H1 (cell line): Measurements from ENCODE around the gene AP1S3. TPM values are rescaled to one million over a fixed set of nuclear protein-coding genes. Genes with fewer than 3 reads are reported as not detected.
A peak's percentile ranks its signal among the peaks of the same experiment; 100 is the strongest.

Source experiments
- CTCF ChIA-PET: fragments of 300-600 bp; sonication (Branson Sonifier 250); formaldehyde crosslinking; loops from one replicate; lab custom pipeline; 2021; ENCODE audit not compliant: partially characterized antibody; lab: Charles Lee
- POLR2A ChIA-PET: fragments of 300-600 bp; sonication (Branson Sonifier 250); formaldehyde crosslinking; loops from one replicate; lab custom pipeline; 2021; ENCODE audit warnings: inconsistent platforms; ENCODE audit not compliant: partially characterized antibody; lab: Charles Lee
- DNase-seq, 2 experiments: peaks; one replicate each; pipeline versions ENCODE4 v3.0.0 to v3.0.0-alpha.2; 2010 to 2022; ENCODE audit warnings: low spot score in 2 of 2, low read depth in 1 of 2, mixed read lengths in 1 of 2
- FAIRE-seq: peaks from 2 replicates; lab custom pipeline; 2011; peaks lifted over from hg19 to GRCh38; lab: Jason Lieb, UNC
- H2AFZ ChIP-seq: 2 replicates; pipeline ENCODE4 v1.8.1; 2012; ENCODE audit warnings: low read length, inconsistent platforms
- H2AK5ac ChIP-seq: 2 replicates; pipeline ENCODE4 v1.6.1; 2013; ENCODE audit warnings: low read depth, low read length
- H2BK120ac ChIP-seq: replicated peaks from 2 replicates; pipeline ENCODE3; 2013; ENCODE audit warnings: low read depth, low read length, inconsistent platforms
- H2BK12ac ChIP-seq: 2 replicates; pipeline ENCODE4 v1.6.1; 2013; ENCODE audit warnings: low read depth, low read length
- H2BK15ac ChIP-seq: 2 replicates; pipeline ENCODE4 v1.6.1; 2013; ENCODE audit warnings: low read length
- H2BK20ac ChIP-seq: 2 replicates; pipeline ENCODE4 v1.6.1; 2013; ENCODE audit warnings: low read length
- H2BK5ac ChIP-seq: 2 replicates; pipeline ENCODE4 v1.6.1; 2013; ENCODE audit warnings: low read depth, low read length
- H3K14ac ChIP-seq: 2 replicates; pipeline ENCODE4 v1.6.1; 2013; ENCODE audit warnings: inconsistent platforms; ENCODE audit not compliant: insufficient read length
- H3K18ac ChIP-seq: 2 replicates; pipeline ENCODE4 v1.6.1; 2013; ENCODE audit warnings: low read length; ENCODE audit errors: extremely low read depth
- H3K23ac ChIP-seq: 2 replicates; pipeline ENCODE4 v1.6.1; 2013; ENCODE audit warnings: inconsistent platforms; ENCODE audit not compliant: insufficient read length
- H3K23me2 ChIP-seq: 2 replicates; pipeline ENCODE4 v1.6.1; 2013; ENCODE audit warnings: low read depth, low read length
- H3K27ac ChIP-seq: 2 replicates; pipeline ENCODE4 v1.6.1; 2011; ENCODE audit warnings: low read depth, low read length, inconsistent platforms
- H3K27me3 ChIP-seq, 4 experiments: replicated peaks in 1 of 4; 1 replicate in 1 of 4; 2 replicates in 3 of 4; pipeline versions ENCODE4 v1.6.1 to v1.8.1; 2011 to 2013; ENCODE audit warnings: low read length in 3 of 4, mild to moderate bottlenecking in 3 of 4, inconsistent platforms in 2 of 4, mixed read lengths in 2 of 4, moderate library complexity in 1 of 4; ENCODE audit not compliant: control insufficient read depth in 3 of 4, insufficient read depth in 3 of 4; ENCODE audit errors: extremely low read depth in 1 of 4
- H3K36me3 ChIP-seq, 4 experiments: 2 replicates each; pipeline versions ENCODE4 v1.6.1 to v1.8.1; 2011 to 2013; ENCODE audit warnings: mild to moderate bottlenecking in 4 of 4, low read length in 3 of 4, moderate library complexity in 2 of 4, control low read depth in 1 of 4, inconsistent platforms in 1 of 4; ENCODE audit not compliant: insufficient read depth in 4 of 4, control insufficient read depth in 2 of 4
- H3K4ac ChIP-seq: replicated peaks from 2 replicates; pipeline ENCODE3; 2013; ENCODE audit warnings: low read length, low read depth, mixed read lengths, inconsistent platforms; ENCODE audit not compliant: insufficient read length
- H3K4me1 ChIP-seq, 4 experiments: replicated peaks in 1 of 4; 1 replicate in 1 of 4; 2 replicates in 3 of 4; pipeline versions ENCODE4 v1.6.1 to v1.8.1; 2011 to 2013; ENCODE audit warnings: low read length in 3 of 4, inconsistent platforms in 2 of 4, mixed read lengths in 1 of 4; ENCODE audit not compliant: insufficient read depth in 4 of 4, control insufficient read depth in 3 of 4
- H3K4me2 ChIP-seq, 2 experiments: 2 replicates each; pipeline versions ENCODE4 v1.6.1 to v1.8.1; 2011 to 2013; ENCODE audit warnings: low read depth in 2 of 2, low read length in 2 of 2, control low read depth in 1 of 2, inconsistent platforms in 1 of 2, mild to moderate bottlenecking in 1 of 2; ENCODE audit not compliant: insufficient read depth in 1 of 2
- H3K4me3 ChIP-seq, 4 experiments: fragments of 200-600, 300-600 bp in 1 of 4; sonication (generic), shearing (Covaris generic), sonication (Bioruptor Twin) in 1 of 4; 2 replicates each; pipeline versions ENCODE4 v1.5.1 to v1.8.1; 2011 to 2016; ENCODE audit warnings: low read length in 4 of 4, low read depth in 3 of 4, control low read depth in 2 of 4, inconsistent platforms in 2 of 4, mild to moderate bottlenecking in 2 of 4, mixed read lengths in 1 of 4, moderate library complexity in 1 of 4; ENCODE audit not compliant: insufficient read depth in 2 of 4; ENCODE audit errors: extremely low read depth in 1 of 4
- H3K56ac ChIP-seq: replicated peaks from 2 replicates; pipeline ENCODE3; 2013; ENCODE audit warnings: low read depth, mild to moderate bottlenecking, mixed read lengths, low read length, inconsistent platforms; ENCODE audit not compliant: insufficient read length
- H3K79me1 ChIP-seq: 2 replicates; pipeline ENCODE4 v1.6.1; 2013; ENCODE audit warnings: low read depth, low read length, control low read depth
- H3K79me2 ChIP-seq, 2 experiments: 2 replicates each; pipeline versions ENCODE4 v1.6.1 to v1.8.1; 2012 to 2013; ENCODE audit warnings: low read length in 2 of 2, mild to moderate bottlenecking in 2 of 2, inconsistent platforms in 1 of 2; ENCODE audit not compliant: insufficient read depth in 2 of 2, control insufficient read depth in 1 of 2
- H3K9ac ChIP-seq, 4 experiments: replicated peaks in 1 of 4; 1 replicate in 1 of 4; 2 replicates in 3 of 4; pipeline versions ENCODE4 v1.6.1 to v1.8.1; 2011 to 2013; ENCODE audit warnings: low read depth in 3 of 4, low read length in 3 of 4, control low read depth in 2 of 4, mild to moderate bottlenecking in 2 of 4, moderate library complexity in 2 of 4, inconsistent platforms in 1 of 4; ENCODE audit errors: extremely low read depth in 1 of 4
- H3K9me3 ChIP-seq, 2 experiments: 2 replicates each; pipeline versions ENCODE4 v1.6.1 to v1.8.1; 2012 to 2013; ENCODE audit warnings: mild to moderate bottlenecking in 2 of 2, moderate library complexity in 2 of 2, control low read depth in 1 of 2, inconsistent platforms in 1 of 2, low read depth in 1 of 2, low read length in 1 of 2, mixed read lengths in 1 of 2; ENCODE audit not compliant: insufficient read depth in 2 of 2
- H4K20me1 ChIP-seq, 2 experiments: replicated peaks in 1 of 2; 2 replicates each; pipeline versions ENCODE3 to v1.8.1; 2011 to 2013; ENCODE audit warnings: inconsistent platforms in 2 of 2, low read length in 2 of 2, mild to moderate bottlenecking in 1 of 2; ENCODE audit not compliant: insufficient read depth in 2 of 2, control insufficient read depth in 1 of 2
- H4K5ac ChIP-seq: 2 replicates; pipeline ENCODE4 v1.6.1; 2013; ENCODE audit warnings: low read length, low read depth, mixed read lengths, inconsistent platforms; ENCODE audit not compliant: insufficient read length
- H4K8ac ChIP-seq: 2 replicates; pipeline ENCODE4 v1.8.0; 2013; ENCODE audit warnings: mild to moderate bottlenecking, moderate library complexity, low read length, inconsistent platforms; ENCODE audit not compliant: insufficient read depth; ENCODE audit errors: extremely low read depth
- H4K91ac ChIP-seq: replicated peaks from 2 replicates; pipeline ENCODE3; 2013; ENCODE audit warnings: low read length, mixed read lengths, inconsistent platforms; ENCODE audit not compliant: insufficient read length
- CBX5 ChIP-seq: fragments of 300-800, 300-1000 bp; sonication (generic); IDR thresholded peaks from 2 replicates; pipeline ENCODE4 v1.7.1; 2016; ENCODE audit warnings: antibody characterized with exemption, low read length, low read depth
- RAD21 ChIP-seq, 2 experiments: IDR thresholded peaks in 1 of 2; conservative IDR thresholded peaks in 1 of 2; 2 replicates each; pipeline ENCODE4 v1.6.1; 2011; ENCODE audit warnings: low read depth in 2 of 2, low read length in 2 of 2, improper control_type of control experiment in 1 of 2, inconsistent platforms in 1 of 2, mild to moderate bottlenecking in 1 of 2, moderate library complexity in 1 of 2
- RFX5 ChIP-seq: IDR thresholded peaks from 2 replicates; pipeline ENCODE4 v1.6.1; 2011; ENCODE audit warnings: low read depth, low read length, improper control_type of control experiment, borderline replicate concordance
- TEAD4 ChIP-seq: IDR thresholded peaks from 2 replicates; pipeline ENCODE4 v1.6.1; 2012; ENCODE audit warnings: low read depth, low read length, inconsistent platforms, mixed read lengths
- WGBS, 2 experiments: shearing (Covaris generic) in 1 of 2; methylation state at CpG; one replicate each; pipeline versions ENCODE4 v1.1.6 to v1.1.7; 2013 to 2015; ENCODE audit warnings: low lambda C conversion rate in 2 of 2, mixed read lengths in 2 of 2, inconsistent platforms in 1 of 2, low coverage in 1 of 2, missing lambda C conversion rate in 1 of 2; ENCODE audit not compliant: insufficient replicate concordance in 2 of 2, insufficient coverage in 1 of 2, insufficient read length in 1 of 2; ENCODE audit errors: extremely low coverage in 1 of 2, missing lambda C conversion rate in 1 of 2; 5-methylcytosine and 5-hydroxymethylcytosine counted together
- polyA plus RNA-seq, 7 experiments: library from polyadenylated mRNA; depleted of rRNA in 3 of 7; stranded (reverse) in 5 of 7; unstranded in 2 of 7; fragments of >200 nt in 5 of 7; fragments of 200-250 nt in 2 of 7; gene quantifications; 1 replicate in 5 of 7; 2 replicates in 1 of 7; 4 replicates in 1 of 7; pipeline versions ENCODE4 v1.2.1 to v1.2.3, GENCODE V29; 2011 to 2013; ENCODE audit warnings: missing spikeins in 2 of 7, mixed read lengths in 2 of 7
- total RNA-seq: library from RNA; stranded (reverse); fragmentation: NEBNext Ultra II Directional; extraction: Animal tissue kit (Norgen Biotek cat#: 25700); gene quantifications from 2 replicates; pipeline ENCODE4 v1.2.1, GENCODE V29; 2021
- TF ChIP-seq, protein P1 (sequence below), 3 experiments: IDR thresholded peaks; 1 replicate in 2 of 3; 2 replicates in 1 of 3; pipeline versions ENCODE4 v1.5.1 to v1.6.1; 2011; ENCODE audit warnings: low read length in 3 of 3, mild to moderate bottlenecking in 3 of 3, inconsistent platforms in 2 of 3, low read depth in 1 of 3, moderate library complexity in 1 of 3; ENCODE audit not compliant: insufficient read depth in 1 of 3; ENCODE audit errors: control extremely low read depth in 1 of 3

The AP1S3 gene
- total and polyA plus RNA-seq, 2 of the 8 experiments (the other 6 are each of a cell fraction or from before 2014, with no cell fraction given): 3.9 to 20.2 TPM

DNA sequence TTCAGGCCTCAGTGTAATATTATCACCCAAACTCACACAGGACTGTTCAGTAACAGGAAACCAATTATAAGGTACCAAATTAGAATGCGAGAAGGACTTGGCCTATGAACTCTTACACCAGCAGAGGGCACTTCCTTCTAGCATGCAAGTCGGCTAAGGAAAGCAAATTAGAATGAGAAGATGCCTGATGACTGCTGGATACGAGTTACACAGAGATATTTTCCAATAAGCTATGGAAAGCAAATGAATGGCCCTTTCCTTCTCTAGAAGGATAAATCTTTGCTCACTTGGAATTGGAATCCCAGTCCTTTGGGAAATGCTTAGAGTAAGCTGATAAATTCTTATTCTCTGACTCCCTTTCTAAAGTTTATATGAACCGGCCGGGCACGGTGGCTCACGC lies 109.8 kb downstream of the AP1S3 start:
- FAIRE-seq (peak; percentile 62), DNase-seq (no peak)
- no peak overlapping the region for H2AFZ ChIP-seq
- H3K36me3 ChIP-seq: no peaks in the 10 kb centered on the region
- no peaks in the 10 kb centered on the region for H4K20me1 ChIP-seq
- H2AK5ac ChIP-seq: no peak overlapping the region
- H3K27ac ChIP-seq: no peak overlapping the region
- no peaks in the 10 kb centered on the region for H3K27me3 ChIP-seq
- H3K23ac ChIP-seq: no peak overlapping the region
- H3K18ac ChIP-seq: no peak overlapping the region
- no peak for TF ChIP-seq CBX5
- TF ChIP-seq TEAD4: peak; percentile 12; the same call in 1 of the 2 replicates
- TF ChIP-seq, protein P1, sequence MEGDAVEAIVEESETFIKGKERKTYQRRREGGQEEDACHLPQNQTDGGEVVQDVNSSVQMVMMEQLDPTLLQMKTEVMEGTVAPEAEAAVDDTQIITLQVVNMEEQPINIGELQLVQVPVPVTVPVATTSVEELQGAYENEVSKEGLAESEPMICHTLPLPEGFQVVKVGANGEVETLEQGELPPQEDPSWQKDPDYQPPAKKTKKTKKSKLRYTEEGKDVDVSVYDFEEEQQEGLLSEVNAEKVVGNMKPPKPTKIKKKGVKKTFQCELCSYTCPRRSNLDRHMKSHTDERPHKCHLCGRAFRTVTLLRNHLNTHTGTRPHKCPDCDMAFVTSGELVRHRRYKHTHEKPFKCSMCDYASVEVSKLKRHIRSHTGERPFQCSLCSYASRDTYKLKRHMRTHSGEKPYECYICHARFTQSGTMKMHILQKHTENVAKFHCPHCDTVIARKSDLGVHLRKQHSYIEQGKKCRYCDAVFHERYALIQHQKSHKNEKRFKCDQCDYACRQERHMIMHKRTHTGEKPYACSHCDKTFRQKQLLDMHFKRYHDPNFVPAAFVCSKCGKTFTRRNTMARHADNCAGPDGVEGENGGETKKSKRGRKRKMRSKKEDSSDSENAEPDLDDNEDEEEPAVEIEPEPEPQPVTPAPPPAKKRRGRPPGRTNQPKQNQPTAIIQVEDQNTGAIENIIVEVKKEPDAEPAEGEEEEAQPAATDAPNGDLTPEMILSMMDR (IDR thresholded peaks at IDR 0.05; ENCODE audit: control extremely low read depth in 1 of 3, insufficient read depth in 1 of 3, low read depth in 1 of 3, low read length in 3 of 3): peak in 2 of 3 experiments; percentile 64 to 78; a peak in 3 of 4 replicates
- peak; percentile 58 to 68 for TF ChIP-seq RAD21 (IDR thresholded peaks at IDR 0.05 in 1 of 2, conservative IDR thresholded peaks at IDR 0.05 in 1 of 2; ENCODE audit: low read depth in 2 of 2, low read length in 2 of 2)
- TF ChIP-seq RFX5: no peak
- TF ChIP-seq, all 59 proteins: peak for 3
- no peak overlapping the region for H3K9ac ChIP-seq
- WGBS, 2 experiments: 66% methylated on average over 7 of the region's 7 CpGs; no CpG with 5 or more reads in 1 of the 2 experiments
- no peak overlapping the region for H2BK20ac ChIP-seq
- no peaks in the 10 kb centered on the region for H3K23me2 ChIP-seq
- H3K56ac ChIP-seq: no peak overlapping the region
- ChIA-PET POLR2A (no interaction called here), CTCF (interaction anchor here (0.5 to 2.7 kb wide), 21 partner anchors 9 to 923 kb away, joined by 3 to 20 read pairs (median 4); no protein-coding TSS in a partner anchor)
- H3K4ac ChIP-seq: no peak overlapping the region
- H3K79me1 ChIP-seq: no peaks in the 10 kb centered on the region
- no peak overlapping the region for H4K91ac ChIP-seq
- no peak overlapping the region for H2BK15ac ChIP-seq
- no peak overlapping the region for H2BK120ac ChIP-seq
- no peak overlapping the region for H4K5ac ChIP-seq
- no peak overlapping the region for H3K14ac ChIP-seq
- H3K4me1 ChIP-seq: peaks cover 8 to 29% (median 20%) of the 10 kb centered on the region in 4 experiments; a peak in 6 of 7 replicates
- no peak overlapping the region for H4K8ac ChIP-seq
- no peak overlapping the region for H3K4me2 ChIP-seq
- H2BK12ac ChIP-seq: no peak overlapping the region
- H3K4me3 ChIP-seq: no peak overlapping the region
- H2BK5ac ChIP-seq: no peak overlapping the region
- H3K9me3 ChIP-seq: no peaks in the 10 kb centered on the region
- no peaks in the 10 kb centered on the region for H3K79me2 ChIP-seq
